Cardiac muscle cell (in vitro differentiated cells and primary cell): ENCODE measurements around the gene TFB1M. TPM values are rescaled to one million over a fixed set of nuclear protein-coding genes. Genes with fewer than 3 reads are reported as not detected.
"Not testable (repeated sequence)": the region's sequence is repeated elsewhere in the genome, so short reads cannot be mapped to it uniquely, and the experiment has no call there.

ENCODE experiments used
- DNase-seq, 2 donors: peaks; one replicate each; pipeline versions ENCODE4 v3.0.0 to v3.0.0-alpha.2; 2010 to 2017; ENCODE audit warnings: low read depth in 1 of 2, low spot score in 1 of 2
- H3K27ac ChIP-seq: fragments of 200-600 bp; sonication (generic); 2 replicates; pipeline ENCODE4 v1.5.1; 2016
- H3K27me3 ChIP-seq: fragments of 200-600 bp; sonication (generic); 2 replicates; pipeline ENCODE4 v1.6.0; 2016; ENCODE audit warnings: control low read depth
- H3K36me3 ChIP-seq: fragments of 200-600 bp; sonication (generic); 2 replicates; pipeline ENCODE4 v1.5.1; 2016; ENCODE audit warnings: control low read depth
- H3K4me1 ChIP-seq: fragments of 200-600 bp; sonication (generic); 2 replicates; pipeline ENCODE4 v1.8.1; 2017; ENCODE audit warnings: low read depth, mild to moderate bottlenecking, mixed run types
- H3K4me3 ChIP-seq: fragments of 200-600 bp; sonication (generic); 2 replicates; pipeline ENCODE4 v1.5.1; 2016; ENCODE audit warnings: mild to moderate bottlenecking
- H3K9me3 ChIP-seq: fragments of 200-600 bp; sonication (generic); 2 replicates; pipeline ENCODE4 v1.5.1; 2017; ENCODE audit warnings: low read depth, mild to moderate bottlenecking, control low read depth
- polyA plus RNA-seq: library from polyadenylated mRNA; unstranded; fragments of >200 nt; fragmentation: Nextera tagmentation; extraction: Ambion mirVana; gene quantifications from 2 replicates; pipeline ENCODE4 v1.2.1, GENCODE V29; 2016
- total RNA-seq: library from RNA; depleted of rRNA; stranded (reverse); fragments of >200 nt; gene quantifications from 2 replicates; pipeline ENCODE4 v1.2.3, GENCODE V29; 2016
- TF ChIP-seq, protein P1 (sequence below): IDR thresholded peaks from 2 replicates; pipeline ENCODE4 v1.5.1; 2012; ENCODE audit warnings: low read depth, mild to moderate bottlenecking, low read length

TFB1M gene
- total and polyA plus RNA-seq, 2 experiments from 2014 or later: 14.8 to 22.0 TPM

GRCh38 chr6:155232848-155233247, 81.4 kb downstream of the TFB1M start:
- no peaks in the 10 kb centered on the region for H3K36me3 ChIP-seq
- TF ChIP-seq, protein P1, sequence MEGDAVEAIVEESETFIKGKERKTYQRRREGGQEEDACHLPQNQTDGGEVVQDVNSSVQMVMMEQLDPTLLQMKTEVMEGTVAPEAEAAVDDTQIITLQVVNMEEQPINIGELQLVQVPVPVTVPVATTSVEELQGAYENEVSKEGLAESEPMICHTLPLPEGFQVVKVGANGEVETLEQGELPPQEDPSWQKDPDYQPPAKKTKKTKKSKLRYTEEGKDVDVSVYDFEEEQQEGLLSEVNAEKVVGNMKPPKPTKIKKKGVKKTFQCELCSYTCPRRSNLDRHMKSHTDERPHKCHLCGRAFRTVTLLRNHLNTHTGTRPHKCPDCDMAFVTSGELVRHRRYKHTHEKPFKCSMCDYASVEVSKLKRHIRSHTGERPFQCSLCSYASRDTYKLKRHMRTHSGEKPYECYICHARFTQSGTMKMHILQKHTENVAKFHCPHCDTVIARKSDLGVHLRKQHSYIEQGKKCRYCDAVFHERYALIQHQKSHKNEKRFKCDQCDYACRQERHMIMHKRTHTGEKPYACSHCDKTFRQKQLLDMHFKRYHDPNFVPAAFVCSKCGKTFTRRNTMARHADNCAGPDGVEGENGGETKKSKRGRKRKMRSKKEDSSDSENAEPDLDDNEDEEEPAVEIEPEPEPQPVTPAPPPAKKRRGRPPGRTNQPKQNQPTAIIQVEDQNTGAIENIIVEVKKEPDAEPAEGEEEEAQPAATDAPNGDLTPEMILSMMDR: no peak
- no peak overlapping the region for H3K4me3 ChIP-seq
- H3K27me3 ChIP-seq: no peaks in the 10 kb centered on the region
- no peaks in the 10 kb centered on the region for H3K4me1 ChIP-seq
- DNase-seq: no peak
- no peaks in the 10 kb centered on the region for H3K9me3 ChIP-seq
- no peak overlapping the region for H3K27ac ChIP-seq

- H3K36me3 ChIP-seq, DNase-seq, H3K9me3 ChIP-seq, H3K27me3 ChIP-seq, H3K27ac ChIP-seq, H3K4me3 ChIP-seq, H3K4me1 ChIP-seq: not testable (repeated sequence)
Observed at GRCh38 chr6:155230975-155231374, 83.3 kb downstream of the TFB1M start.

GRCh38 chr6:155228546-155229166, 85.6 kb downstream of the TFB1M start:
- Histone ChIP-seq H3K9me3 (no peaks in the 10 kb centered on the region), H3K36me3 (no peaks in the 10 kb centered on the region), H3K4me1 (no peaks in the 10 kb centered on the region), H3K4me3 (no peak overlapping the region), H3K27ac (no peak overlapping the region), H3K27me3 (peaks cover 9% of the 10 kb centered on the region)
- TF ChIP-seq, protein P1: no peak
- peak in 1 of 2 donors; percentile 89 for DNase-seq

DNA sequence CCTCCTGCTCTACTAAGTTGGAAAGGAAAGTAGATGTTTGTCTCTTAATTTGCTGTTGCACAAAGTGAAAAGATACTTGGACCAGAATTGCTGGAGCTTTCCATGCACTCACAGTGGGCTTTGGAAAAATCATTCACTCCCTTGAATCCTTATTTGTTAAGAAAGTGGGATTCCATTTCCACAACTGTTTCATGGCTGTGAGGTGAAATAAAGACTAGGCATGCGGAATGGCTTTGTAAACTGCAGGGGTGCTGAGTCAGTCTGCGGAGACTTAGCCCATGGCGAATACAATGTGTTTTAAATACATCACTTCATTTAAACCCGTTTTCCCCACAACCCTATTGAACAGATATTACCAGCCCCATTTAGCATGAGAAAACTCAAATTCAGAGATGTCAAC, 87.2 kb downstream of the TFB1M start:
- Histone ChIP-seq H3K36me3 (no peaks in the 10 kb centered on the region), H3K27ac (no peak overlapping the region)
- no peak for DNase-seq

GRCh38 chr6:155224618-155225017, 89.7 kb downstream of the TFB1M start:
- H3K4me3 ChIP-seq: no peak overlapping the region
- H3K27ac ChIP-seq: no peak overlapping the region
- H3K36me3 ChIP-seq: no peaks in the 10 kb centered on the region
- TF ChIP-seq, protein P1: no peak
- no peaks in the 10 kb centered on the region for H3K9me3 ChIP-seq
- H3K4me1 ChIP-seq: no peaks in the 10 kb centered on the region
- H3K27me3 ChIP-seq: peaks cover 9% of the 10 kb centered on the region
- peak in 1 of 2 donors; percentile 21 for DNase-seq

More for the DNA sequence above, 87.2 kb downstream of the TFB1M start:
- no peak overlapping the region for H3K4me3 ChIP-seq
- TF ChIP-seq, protein P1: no peak
- H3K4me1 ChIP-seq: no peaks in the 10 kb centered on the region
- no peaks in the 10 kb centered on the region for H3K9me3 ChIP-seq
- H3K27me3 ChIP-seq: peaks cover 9% of the 10 kb centered on the region

GRCh38 chr6:155223646-155224451, 90.4 kb downstream of the TFB1M start:
- Histone ChIP-seq H3K9me3 (no peaks in the 10 kb centered on the region), H3K27me3 (peaks cover 9% of the 10 kb centered on the region), H3K36me3 (no peaks in the 10 kb centered on the region), H3K27ac (no peak overlapping the region), H3K4me1 (no peaks in the 10 kb centered on the region), H3K4me3 (no peak overlapping the region)
- peak in 1 of 2 donors; percentile 78 for DNase-seq
- TF ChIP-seq, protein P1: no peak
